Ectodermal cell (in vitro differentiated cells): ENCODE measurements around the gene SEPTIN3. TPM values are rescaled to one million over a fixed set of nuclear protein-coding genes. Genes with fewer than 3 reads are reported as not detected.

Experiments
- H3K27ac ChIP-seq: 2 replicates; pipeline ENCODE4 v1.7.0; 2013; ENCODE audit warnings: mild to moderate bottlenecking, low read depth, low read length; ENCODE audit not compliant: insufficient read depth, poor library complexity, severe bottlenecking
- H3K27me3 ChIP-seq: 2 replicates; pipeline ENCODE4 v1.7.0; 2013; ENCODE audit warnings: mild to moderate bottlenecking, low read length; ENCODE audit not compliant: insufficient read depth, control insufficient read depth, poor library complexity, severe bottlenecking
- H3K36me3 ChIP-seq: one replicate; pipeline ENCODE4 v1.7.0; 2013; ENCODE audit warnings: low read length; ENCODE audit not compliant: control insufficient read depth, insufficient read depth
- H3K4me1 ChIP-seq: one replicate; pipeline ENCODE4 v1.7.0; 2013; ENCODE audit warnings: low read length; ENCODE audit not compliant: control insufficient read depth, insufficient read depth
- H3K4me3 ChIP-seq: 2 replicates; pipeline ENCODE4 v1.7.0; 2013; ENCODE audit warnings: low read depth, low read length, control low read depth; ENCODE audit not compliant: insufficient read depth
- H3K9me3 ChIP-seq: 2 replicates; pipeline ENCODE4 v1.7.0; 2013; ENCODE audit warnings: mild to moderate bottlenecking, low read length, moderate library complexity; ENCODE audit not compliant: control insufficient read depth
- WGBS, 2 experiments: methylation state at CpG; one replicate each; pipeline ENCODE4 v1.1.7; 2013; ENCODE audit warnings: missing lambda C conversion rate in 2 of 2; 5-methylcytosine and 5-hydroxymethylcytosine counted together
- polyA plus RNA-seq, 4 experiments: library from polyadenylated mRNA; stranded (reverse); fragments of 50-300 nt; gene quantifications; one replicate each; pipeline ENCODE4 v1.2.3, GENCODE V29; 2013

The SEPTIN3 gene, protein sequence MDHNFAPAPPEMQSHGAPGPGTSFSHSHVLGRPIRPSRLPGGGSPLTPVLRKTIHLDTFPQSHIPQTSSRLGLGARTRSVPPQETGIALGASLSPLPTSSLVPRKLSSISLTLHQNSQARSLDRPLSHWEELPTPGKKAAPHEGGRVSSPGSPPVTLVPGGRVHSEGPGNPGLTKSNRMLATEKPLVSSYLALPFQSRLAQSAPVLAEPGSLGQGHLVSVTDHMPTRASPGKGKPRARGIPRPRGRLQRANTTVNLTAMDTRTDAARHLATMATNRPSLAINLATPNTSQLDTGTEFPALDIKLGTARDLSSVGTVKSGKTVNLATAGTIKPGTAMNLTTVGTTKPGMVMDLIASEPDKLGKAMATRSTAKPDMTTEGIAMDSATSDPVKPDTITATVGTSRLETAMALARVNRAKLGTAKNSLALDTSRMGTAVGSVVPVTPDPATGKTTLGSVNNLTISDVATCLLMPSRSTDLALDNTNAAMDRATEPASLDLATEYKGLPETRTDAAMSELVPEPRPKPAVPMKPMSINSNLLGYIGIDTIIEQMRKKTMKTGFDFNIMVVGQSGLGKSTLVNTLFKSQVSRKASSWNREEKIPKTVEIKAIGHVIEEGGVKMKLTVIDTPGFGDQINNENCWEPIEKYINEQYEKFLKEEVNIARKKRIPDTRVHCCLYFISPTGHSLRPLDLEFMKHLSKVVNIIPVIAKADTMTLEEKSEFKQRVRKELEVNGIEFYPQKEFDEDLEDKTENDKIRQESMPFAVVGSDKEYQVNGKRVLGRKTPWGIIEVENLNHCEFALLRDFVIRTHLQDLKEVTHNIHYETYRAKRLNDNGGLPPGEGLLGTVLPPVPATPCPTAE
- polyA plus RNA-seq (2013, experiment 1 of 4) = 32.6 TPM
- 29.0 TPM for polyA plus RNA-seq (2013, experiment 2 of 4)
- 23.9 TPM for polyA plus RNA-seq (2013, experiment 3 of 4)
- 28.1 TPM for polyA plus RNA-seq (2013, experiment 4 of 4)

DNA sequence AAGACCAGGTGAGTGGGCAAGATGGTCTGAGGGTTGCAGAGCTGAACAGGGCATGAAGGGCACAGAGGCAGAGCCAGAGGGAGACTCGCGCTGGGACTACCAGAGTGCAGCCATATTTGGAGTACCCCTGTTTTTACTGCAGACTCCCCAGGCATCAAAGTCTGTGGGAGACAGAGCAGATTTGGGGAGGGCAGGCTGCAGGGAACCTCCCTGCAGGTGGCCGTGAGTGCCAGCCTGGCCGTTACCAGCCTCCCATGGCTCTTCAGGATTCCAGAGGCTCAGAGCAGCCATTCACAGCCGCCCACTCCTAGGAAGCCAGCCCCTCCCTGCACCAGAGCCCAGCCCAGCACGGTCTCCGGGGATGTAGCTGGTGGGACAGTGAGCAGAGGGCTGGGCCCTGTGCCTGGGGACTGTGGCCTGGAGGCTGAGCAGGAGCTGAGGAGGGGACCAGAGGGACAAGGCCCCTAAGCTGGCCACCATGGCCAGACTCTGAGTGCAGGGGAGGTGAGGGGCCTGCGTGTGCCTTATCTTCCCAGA lies at the start of gene SEPTIN3:
Gene SEPTIN3, plus strand, starts transcription at position 334 of the 537 bp plus-strand sequence. CDS start 2,050 bp downstream, outside the sequence.
- Histone ChIP-seq H3K36me3 (no peaks in the 10 kb centered on the region), H3K4me3 (no peak within 1 kb of the TSS), H3K4me1 (peaks cover 7% of the 10 kb centered on the region), H3K9me3 (no peaks in the 10 kb centered on the region), H3K27ac (no peak within 1 kb of the TSS), H3K27me3 (no peaks in the 10 kb centered on the region)
- 45 to 47% methylated on average over 8 of the region's 8 CpGs for WGBS, 2 experiments

DNA sequence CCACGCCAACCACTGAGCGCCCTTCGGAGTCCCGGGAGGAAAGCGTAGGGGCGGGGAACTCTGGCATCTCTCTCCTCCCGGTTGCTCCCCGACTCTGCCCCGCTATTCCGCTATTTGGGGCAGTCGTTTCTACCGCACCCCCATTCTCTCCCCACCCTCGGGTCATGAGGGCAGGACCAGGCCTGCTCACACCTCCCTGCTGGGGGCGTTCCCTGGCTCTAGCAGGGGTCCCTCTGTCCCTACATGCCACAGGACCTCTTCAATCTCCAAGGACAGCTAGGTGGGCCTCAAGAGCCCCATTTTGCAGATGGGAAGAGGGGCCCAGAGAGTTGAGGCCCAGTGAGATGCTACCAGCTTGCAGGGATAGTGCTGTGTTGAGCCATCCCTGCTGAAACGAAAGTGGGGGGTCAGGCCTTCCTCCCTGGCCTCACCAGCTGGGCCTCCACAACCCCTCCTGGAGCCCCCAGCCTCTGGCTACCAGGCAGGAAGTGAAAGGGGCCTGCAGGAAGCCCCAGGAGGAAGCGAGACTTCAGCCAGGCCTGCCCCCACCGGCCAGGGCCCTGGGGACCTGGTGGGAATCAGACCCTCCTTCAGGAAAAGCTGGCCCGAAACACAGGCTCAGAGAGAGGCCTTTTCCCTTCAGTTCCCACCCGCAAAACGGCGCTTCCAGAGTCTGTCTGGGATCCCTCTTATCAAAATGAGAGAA lies 48.8 kb upstream of the SEPTIN3 start:
- no peaks in the 10 kb centered on the region for H3K9me3 ChIP-seq
- H3K4me3 ChIP-seq = no peak overlapping the region
- peaks cover 4% of the 10 kb centered on the region for H3K4me1 ChIP-seq
- no peaks in the 10 kb centered on the region for H3K36me3 ChIP-seq
- 67 to 72% methylated on average over 21 of the region's 21 CpGs for WGBS, 2 experiments
- no peak overlapping the region for H3K27ac ChIP-seq
- H3K27me3 ChIP-seq = peaks cover 91% of the 10 kb centered on the region

DNA sequence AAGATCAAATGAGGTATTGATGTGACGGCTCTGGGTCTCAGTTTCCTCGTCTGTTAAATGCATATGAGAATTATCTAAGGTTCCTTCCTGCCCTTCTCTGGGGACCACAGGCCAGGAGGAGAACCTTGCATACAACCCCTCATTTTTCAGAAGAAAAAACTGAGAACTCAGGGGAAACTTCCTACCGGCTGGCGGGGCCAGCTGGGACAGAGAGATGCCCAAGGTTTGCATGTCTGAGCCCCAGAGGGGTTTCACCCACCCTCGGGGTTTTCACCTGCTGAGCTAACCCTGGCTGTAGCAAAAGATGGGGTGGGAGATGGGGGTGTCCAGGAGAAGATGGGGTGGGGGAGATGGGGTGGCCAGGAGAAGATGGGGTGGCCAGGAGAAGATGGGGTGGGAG lies 46.9 kb upstream of the SEPTIN3 start:
- H3K36me3 ChIP-seq = no peaks in the 10 kb centered on the region
- peaks cover 9% of the 10 kb centered on the region for H3K4me1 ChIP-seq
- no peaks in the 10 kb centered on the region for H3K9me3 ChIP-seq
- no peak overlapping the region for H3K4me3 ChIP-seq
- peaks cover 91% of the 10 kb centered on the region for H3K27me3 ChIP-seq
- 84 to 93% methylated on average over 5 of the region's 5 CpGs for WGBS, 2 experiments
- H3K27ac ChIP-seq = no peak overlapping the region

DNA sequence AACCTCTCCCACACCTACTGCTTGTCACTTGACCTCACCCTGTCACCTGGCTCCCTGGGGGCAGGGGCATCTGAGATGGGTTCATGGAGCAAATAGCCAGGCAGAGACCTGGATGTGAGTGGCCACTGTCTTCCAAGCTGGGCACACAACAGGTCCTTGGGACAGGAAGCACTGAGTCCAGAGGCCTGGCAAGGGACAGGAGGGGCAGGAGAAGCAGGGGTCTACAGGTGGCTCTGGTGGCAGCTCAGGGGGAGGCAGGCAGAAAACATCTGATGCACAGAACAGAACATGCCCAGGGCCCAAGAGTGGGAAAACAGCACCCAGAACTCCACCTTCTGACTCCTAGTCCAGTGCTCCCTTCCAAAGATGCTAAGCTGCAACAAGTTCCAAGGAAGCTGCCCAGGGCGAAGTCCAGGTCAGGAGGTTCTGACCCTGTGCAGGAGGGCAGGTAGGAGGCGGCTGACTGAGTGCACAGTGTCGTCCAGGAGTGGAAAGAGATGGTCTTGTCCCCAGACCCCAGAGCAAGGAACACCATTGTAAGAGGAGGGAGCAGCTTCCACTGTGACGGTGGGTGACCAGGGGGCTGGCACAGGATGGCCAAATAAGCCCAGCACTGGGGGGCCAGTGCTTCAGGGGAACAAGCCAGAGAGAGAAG lies 46.2 kb upstream of the SEPTIN3 start:
- no peaks in the 10 kb centered on the region for H3K9me3 ChIP-seq
- H3K36me3 ChIP-seq = no peaks in the 10 kb centered on the region
- no peak overlapping the region for H3K27ac ChIP-seq
- WGBS, 2 experiments = 91 to 94% methylated on average over 4 of the region's 4 CpGs
- peaks cover 10% of the 10 kb centered on the region for H3K4me1 ChIP-seq
- H3K4me3 ChIP-seq = no peak overlapping the region
- H3K27me3 ChIP-seq = peaks cover 84% of the 10 kb centered on the region

DNA sequence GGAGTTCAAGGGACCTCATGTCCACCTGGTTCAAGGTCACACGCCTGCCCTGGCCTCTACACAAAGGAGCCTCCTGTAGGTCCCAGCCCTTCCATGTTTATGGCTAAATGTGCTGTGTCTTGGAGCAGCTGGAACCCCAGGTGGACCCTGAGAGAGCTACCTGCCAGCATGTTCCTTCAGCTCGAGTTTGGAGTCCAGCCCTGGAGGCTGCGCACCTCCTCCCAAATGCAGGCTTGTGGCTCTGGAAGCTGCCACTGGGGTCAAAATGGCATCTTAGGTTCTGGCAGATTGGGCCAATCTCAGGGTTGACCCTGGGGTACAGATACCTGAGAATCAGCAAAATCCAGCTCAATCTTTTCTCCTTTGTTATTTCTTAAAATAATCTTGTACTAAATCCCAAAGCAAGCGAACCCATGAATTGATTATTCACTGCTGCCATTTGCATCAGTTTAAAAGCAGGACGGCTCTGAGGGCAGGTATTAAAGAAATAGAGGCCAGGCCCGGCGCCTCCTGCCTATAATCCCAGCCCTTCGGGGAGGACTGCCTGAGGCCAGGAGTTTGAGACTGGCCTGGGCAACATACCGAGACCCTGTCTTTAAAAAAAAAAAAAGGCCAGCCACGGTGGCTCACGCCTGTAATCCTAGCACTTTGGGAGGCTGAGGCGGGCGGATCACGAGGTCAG lies 45.5 kb upstream of the SEPTIN3 start:
- peaks cover 78% of the 10 kb centered on the region for H3K27me3 ChIP-seq
- H3K9me3 ChIP-seq = no peaks in the 10 kb centered on the region
- H3K36me3 ChIP-seq = no peaks in the 10 kb centered on the region
- no peak overlapping the region for H3K27ac ChIP-seq
- no peak overlapping the region for H3K4me3 ChIP-seq
- 88 to 89% methylated on average over 14 of the region's 14 CpGs for WGBS, 2 experiments
- peaks cover 15% of the 10 kb centered on the region for H3K4me1 ChIP-seq

DNA sequence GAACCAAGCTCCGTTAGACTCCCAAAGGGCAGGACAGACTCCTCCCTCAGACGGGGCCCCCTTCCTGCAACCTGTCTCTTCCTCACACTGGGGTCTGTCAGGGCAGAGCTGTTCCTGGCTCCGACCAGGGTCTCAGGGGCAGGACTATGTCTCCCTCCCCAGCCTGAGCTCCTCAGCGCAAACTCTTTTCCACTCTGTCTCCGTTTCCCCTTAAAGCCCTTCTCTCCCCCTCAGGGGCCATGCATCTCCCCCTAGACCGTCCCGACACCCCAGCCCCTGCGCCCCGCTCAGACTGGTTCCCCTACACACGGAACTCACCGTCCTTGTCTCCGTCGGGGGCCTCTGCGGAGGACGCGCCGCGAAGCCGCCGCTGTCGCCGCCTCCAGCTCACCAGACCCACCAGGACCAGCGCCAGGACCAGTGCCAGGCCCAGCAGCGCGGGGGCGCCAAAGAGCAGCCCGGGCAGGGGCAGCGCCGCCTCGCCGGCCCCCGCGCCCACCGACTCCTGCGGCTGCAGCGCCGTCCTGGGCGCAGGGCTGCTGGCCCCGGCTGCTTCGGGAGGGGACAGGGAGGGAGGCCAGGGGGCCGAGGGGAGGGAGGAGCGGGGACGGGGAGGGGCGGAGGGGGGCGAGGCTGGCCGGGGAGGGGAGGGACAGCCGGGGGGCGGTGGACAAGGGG lies 43.3 kb upstream of the SEPTIN3 start:
- peak overlapping the region; percentile 6 for H3K4me3 ChIP-seq
- no peaks in the 10 kb centered on the region for H3K36me3 ChIP-seq
- WGBS, 2 experiments = 5 to 6% methylated on average over 44 to 48 of the region's 48 CpGs
- no peaks in the 10 kb centered on the region for H3K9me3 ChIP-seq
- H3K27ac ChIP-seq = no peak overlapping the region
- H3K27me3 ChIP-seq = peaks cover 56% of the 10 kb centered on the region
- peaks cover 15% of the 10 kb centered on the region for H3K4me1 ChIP-seq

DNA sequence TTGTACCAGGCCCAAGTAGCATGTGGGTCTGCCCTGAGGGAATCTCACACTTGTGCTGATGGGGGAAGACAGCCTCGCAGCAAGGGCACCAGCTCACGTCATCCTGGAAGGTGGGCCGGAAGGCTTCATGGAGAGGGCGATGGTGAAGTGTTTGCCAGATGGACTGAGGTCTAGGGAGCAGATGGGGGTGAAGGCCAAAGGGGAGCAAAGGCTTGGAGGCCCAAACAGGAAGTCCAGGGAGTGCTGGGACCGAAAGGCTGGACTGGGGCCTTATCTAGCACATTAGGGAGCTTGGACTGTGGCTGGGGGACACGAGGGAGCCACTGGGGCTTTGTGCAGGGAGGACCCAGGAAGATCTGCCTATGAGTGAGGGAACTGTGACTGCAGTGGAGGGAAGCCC lies 41.4 kb upstream of the SEPTIN3 start:
- Histone ChIP-seq H3K27ac (no peak overlapping the region), H3K4me1 (peaks cover 21% of the 10 kb centered on the region), H3K4me3 (no peak overlapping the region), H3K36me3 (no peaks in the 10 kb centered on the region), H3K9me3 (no peaks in the 10 kb centered on the region), H3K27me3 (peaks cover 45% of the 10 kb centered on the region)
- 71 to 77% methylated on average over 6 of the region's 6 CpGs for WGBS, 2 experiments

DNA sequence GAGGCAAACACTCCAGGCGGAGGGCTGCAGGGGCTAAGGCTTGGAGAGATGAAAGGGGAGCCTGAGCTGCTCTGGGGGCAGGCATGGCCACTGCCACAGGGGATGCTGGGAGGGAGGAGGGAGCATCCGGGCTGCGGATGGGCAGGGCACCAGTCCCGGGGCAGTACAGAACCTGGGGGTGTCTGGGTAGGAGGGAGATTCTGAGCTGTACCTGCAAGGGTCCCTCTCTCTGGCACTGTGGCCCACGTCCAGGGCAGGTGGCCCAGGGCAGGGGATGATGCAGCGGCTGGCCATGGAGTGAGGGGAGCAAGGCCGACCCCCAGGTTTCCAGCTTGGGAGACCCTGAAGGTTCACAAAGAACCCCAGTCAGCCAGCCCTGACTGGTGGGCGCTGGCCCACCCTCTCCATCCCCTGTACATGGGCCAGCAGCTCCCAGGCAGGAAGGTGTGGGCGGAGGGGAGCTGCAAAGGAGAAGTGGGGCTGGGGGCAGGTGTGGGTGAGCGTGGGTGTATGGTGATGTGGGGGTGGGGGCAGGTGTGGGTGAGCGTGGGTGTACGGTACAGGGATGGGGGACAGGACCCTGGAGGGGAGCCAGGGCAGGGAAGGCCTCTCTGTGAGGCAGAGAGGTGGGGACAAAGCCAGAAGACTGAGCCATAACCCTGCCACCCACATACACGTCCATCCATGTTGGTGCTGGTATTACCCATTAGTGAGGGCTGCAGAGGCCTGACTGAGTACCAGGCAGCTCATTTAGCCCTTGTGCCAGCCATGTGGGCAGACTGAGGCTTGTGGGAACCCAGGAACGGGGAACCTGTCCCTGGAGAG lies 40.4 kb upstream of the SEPTIN3 start:
- Histone ChIP-seq H3K27me3 (peaks cover 35% of the 10 kb centered on the region), H3K27ac (no peak overlapping the region), H3K36me3 (no peaks in the 10 kb centered on the region), H3K9me3 (no peaks in the 10 kb centered on the region), H3K4me3 (no peak overlapping the region), H3K4me1 (peaks cover 21% of the 10 kb centered on the region)
- 76 to 79% methylated on average over 14 of the region's 14 CpGs for WGBS, 2 experiments
